Uterus (tissue), 2 donors: Measurements from ENCODE around the gene GPR137.

Experiments used
- POLR2A ChIP-seq, 2 donors: fragments of 450-650 bp; IDR thresholded peaks; one replicate each; pipeline ENCODE4 v1.6.1; 2016; ENCODE audit warnings: antibody characterized with exemption in 2 of 2, mild to moderate bottlenecking in 1 of 2, moderate library complexity in 1 of 2
- TF ChIP-seq, protein P1 (sequence below), 4 experiments: fragments of 200-600 bp in 2 of 4; fragments of 450-650 bp in 2 of 4; sonication (generic) in 2 of 4; IDR thresholded peaks; one replicate each; pipeline ENCODE4 v1.5.1; 2016 to 2019; ENCODE audit warnings: antibody characterized with exemption in 4 of 4, mild to moderate bottlenecking in 2 of 4, moderate library complexity in 1 of 4

DNA sequence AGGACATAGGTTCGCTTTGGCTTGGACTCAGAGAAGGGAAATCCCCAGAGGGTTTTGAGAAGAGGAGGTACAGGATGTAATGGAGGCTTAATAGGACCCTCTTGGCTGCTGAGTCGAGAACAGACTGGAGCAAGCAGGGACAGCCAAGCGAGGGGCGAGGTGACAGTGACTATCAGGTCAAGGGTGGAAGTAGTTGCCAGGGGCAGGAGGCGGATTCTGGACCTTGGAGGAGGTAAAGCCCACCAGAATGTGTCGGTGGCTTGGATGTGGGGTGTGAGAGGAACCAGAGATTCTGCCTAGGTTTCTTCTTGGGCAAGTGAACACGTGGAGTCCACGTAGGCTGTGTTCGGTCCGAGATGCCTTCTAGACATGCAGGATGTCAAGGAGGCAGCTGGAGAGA lies 27.3 kb downstream of the GPR137 start:
- no peak for TF ChIP-seq POLR2A (IDR thresholded peaks at IDR 0.05)
- TF ChIP-seq, protein P1, sequence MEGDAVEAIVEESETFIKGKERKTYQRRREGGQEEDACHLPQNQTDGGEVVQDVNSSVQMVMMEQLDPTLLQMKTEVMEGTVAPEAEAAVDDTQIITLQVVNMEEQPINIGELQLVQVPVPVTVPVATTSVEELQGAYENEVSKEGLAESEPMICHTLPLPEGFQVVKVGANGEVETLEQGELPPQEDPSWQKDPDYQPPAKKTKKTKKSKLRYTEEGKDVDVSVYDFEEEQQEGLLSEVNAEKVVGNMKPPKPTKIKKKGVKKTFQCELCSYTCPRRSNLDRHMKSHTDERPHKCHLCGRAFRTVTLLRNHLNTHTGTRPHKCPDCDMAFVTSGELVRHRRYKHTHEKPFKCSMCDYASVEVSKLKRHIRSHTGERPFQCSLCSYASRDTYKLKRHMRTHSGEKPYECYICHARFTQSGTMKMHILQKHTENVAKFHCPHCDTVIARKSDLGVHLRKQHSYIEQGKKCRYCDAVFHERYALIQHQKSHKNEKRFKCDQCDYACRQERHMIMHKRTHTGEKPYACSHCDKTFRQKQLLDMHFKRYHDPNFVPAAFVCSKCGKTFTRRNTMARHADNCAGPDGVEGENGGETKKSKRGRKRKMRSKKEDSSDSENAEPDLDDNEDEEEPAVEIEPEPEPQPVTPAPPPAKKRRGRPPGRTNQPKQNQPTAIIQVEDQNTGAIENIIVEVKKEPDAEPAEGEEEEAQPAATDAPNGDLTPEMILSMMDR (IDR thresholded peaks at IDR 0.05) = no peak
